HFFc6 (cell line): ENCODE measurements around the gene ZNF277. TPM values are rescaled to one million over a fixed set of nuclear protein-coding genes. Genes with fewer than 3 reads are reported as not detected.

Experiments used
- DNase-seq: peaks from one replicate; pipeline ENCODE4 v3.0.0-alpha.2; 2018
- H3K27ac Mint-ChIP-seq: 2 replicates; pipeline ENCODE4 v1.8.0; 2020; ENCODE audit warnings: mild to moderate bottlenecking, mixed read lengths
- H3K27me3 Mint-ChIP-seq: 2 replicates; pipeline ENCODE4 v1.8.0; 2021; ENCODE audit warnings: mild to moderate bottlenecking, moderate library complexity, mixed read lengths; ENCODE audit not compliant: insufficient read depth
- H3K36me3 Mint-ChIP-seq: 2 replicates; pipeline ENCODE4 v1.8.0; 2021; ENCODE audit warnings: low read depth, mixed read lengths
- H3K4me1 Mint-ChIP-seq: 2 replicates; pipeline ENCODE4 v1.8.0; 2020; ENCODE audit warnings: low read depth, mixed read lengths
- H3K4me3 Mint-ChIP-seq: 2 replicates; pipeline ENCODE4 v1.8.0; 2020; ENCODE audit warnings: mild to moderate bottlenecking, moderate library complexity, mixed read lengths
- H3K9me3 Mint-ChIP-seq: 2 replicates; pipeline ENCODE4 v1.8.0; 2020; ENCODE audit warnings: mild to moderate bottlenecking, mixed read lengths
- total RNA-seq, 6 experiments: library from RNA; stranded (reverse); fragmentation: NEBNext Ultra II Directional; extraction: Animal tissue kit (Norgen Biotek cat#: 25700); gene quantifications; 2 replicates in 1 of 6; 3 replicates in 5 of 6; pipeline ENCODE4 v1.2.3, GENCODE V29; 2021
- TF ChIP-seq, protein P1 (sequence below): fragments of 200-600 bp; sonication (generic); IDR thresholded peaks from 2 replicates; pipeline ENCODE4 v1.5.0; 2021; ENCODE audit warnings: antibody characterized with exemption, mild to moderate bottlenecking

The ZNF277 gene
- total RNA-seq, 6 experiments from 2014 or later = 9.5 to 14.6 (median 13.5) TPM

DNA sequence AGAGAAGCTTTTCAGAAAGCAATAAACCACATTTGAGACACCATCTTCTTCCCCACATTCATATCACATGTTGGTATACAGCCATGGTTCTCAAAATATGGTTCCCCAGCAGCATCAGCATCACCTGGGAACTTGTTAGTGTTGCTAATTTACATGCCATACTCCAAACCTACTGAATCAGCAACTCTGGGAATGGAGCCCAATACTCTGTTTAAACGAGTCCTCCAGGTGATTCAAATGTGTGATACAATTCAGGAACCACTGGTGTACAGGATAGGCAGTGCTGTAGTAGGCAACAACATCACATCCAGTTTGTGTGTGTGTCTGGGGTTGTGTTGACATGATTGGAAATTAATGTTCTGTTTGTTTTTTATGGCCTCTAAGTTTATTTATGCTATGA is 47.7 kb downstream of the ZNF277 start:
- DNase-seq = no peak
- H3K27me3 Mint-ChIP-seq = peaks cover 2% of the 10 kb centered on the region
- TF ChIP-seq, protein P1, sequence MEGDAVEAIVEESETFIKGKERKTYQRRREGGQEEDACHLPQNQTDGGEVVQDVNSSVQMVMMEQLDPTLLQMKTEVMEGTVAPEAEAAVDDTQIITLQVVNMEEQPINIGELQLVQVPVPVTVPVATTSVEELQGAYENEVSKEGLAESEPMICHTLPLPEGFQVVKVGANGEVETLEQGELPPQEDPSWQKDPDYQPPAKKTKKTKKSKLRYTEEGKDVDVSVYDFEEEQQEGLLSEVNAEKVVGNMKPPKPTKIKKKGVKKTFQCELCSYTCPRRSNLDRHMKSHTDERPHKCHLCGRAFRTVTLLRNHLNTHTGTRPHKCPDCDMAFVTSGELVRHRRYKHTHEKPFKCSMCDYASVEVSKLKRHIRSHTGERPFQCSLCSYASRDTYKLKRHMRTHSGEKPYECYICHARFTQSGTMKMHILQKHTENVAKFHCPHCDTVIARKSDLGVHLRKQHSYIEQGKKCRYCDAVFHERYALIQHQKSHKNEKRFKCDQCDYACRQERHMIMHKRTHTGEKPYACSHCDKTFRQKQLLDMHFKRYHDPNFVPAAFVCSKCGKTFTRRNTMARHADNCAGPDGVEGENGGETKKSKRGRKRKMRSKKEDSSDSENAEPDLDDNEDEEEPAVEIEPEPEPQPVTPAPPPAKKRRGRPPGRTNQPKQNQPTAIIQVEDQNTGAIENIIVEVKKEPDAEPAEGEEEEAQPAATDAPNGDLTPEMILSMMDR = no peak
- H3K4me1 Mint-ChIP-seq = no peaks in the 10 kb centered on the region
- H3K27ac Mint-ChIP-seq = no peak overlapping the region
- H3K9me3 Mint-ChIP-seq = no peaks in the 10 kb centered on the region
- H3K36me3 Mint-ChIP-seq = no peaks in the 10 kb centered on the region
- H3K4me3 Mint-ChIP-seq = no peak overlapping the region

DNA sequence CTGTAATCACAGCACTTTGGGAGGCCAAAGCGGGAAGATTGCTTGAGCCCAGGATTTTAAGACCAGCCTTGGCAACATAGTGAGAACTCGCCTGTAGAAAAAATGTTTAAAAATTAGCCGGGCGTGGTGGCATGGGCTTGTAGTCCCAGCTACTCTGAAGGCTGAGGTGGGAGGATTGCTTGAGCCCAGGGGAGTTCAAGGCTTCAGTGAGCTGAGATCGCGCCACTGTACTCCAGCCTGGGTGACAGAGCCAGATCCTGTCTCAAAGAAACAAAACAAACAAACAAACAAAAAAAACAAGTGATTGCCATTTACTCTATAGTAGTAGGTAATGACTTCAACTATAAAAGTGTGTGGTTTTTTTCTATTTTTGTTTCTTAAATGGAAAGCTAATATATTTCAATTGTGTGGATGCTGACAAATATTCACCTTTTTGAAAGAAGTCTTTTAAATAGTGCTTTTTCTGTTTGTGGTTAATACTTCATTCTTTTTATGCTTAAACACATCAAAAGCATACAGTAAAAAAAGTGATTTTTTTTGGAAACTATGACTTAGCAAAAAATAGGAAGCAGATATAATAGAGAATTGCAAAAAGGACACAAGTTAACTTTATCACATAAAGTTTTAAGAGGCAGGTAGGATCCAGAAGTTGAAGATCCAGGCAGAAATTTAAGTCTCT is 48.4 kb downstream of the ZNF277 start:
- H3K36me3 Mint-ChIP-seq = no peaks in the 10 kb centered on the region
- H3K9me3 Mint-ChIP-seq = no peaks in the 10 kb centered on the region
- TF ChIP-seq, protein P1 = no peak
- DNase-seq = no peak
- H3K4me3 Mint-ChIP-seq = no peak overlapping the region
- no peak overlapping the region for H3K27ac Mint-ChIP-seq
- peaks cover 2% of the 10 kb centered on the region for H3K27me3 Mint-ChIP-seq
- no peaks in the 10 kb centered on the region for H3K4me1 Mint-ChIP-seq

DNA sequence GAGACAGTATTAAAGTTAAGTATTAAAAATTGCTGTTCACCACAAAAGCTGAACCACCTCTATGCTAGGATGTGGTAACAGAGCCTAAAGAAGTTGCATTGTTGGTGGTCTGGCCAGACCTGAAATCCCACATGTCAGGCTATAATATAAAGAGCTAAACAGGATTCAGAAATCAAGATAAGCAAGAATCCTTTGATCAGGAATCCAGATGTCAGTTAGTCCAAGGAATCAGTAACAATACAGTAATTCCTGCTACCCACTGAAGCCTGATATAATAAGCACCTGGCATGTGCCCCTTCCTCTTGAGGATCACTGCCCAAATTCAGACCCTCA is 48.9 kb downstream of the ZNF277 start:
- no peak overlapping the region for H3K4me3 Mint-ChIP-seq
- H3K27ac Mint-ChIP-seq = no peak overlapping the region
- H3K9me3 Mint-ChIP-seq = no peaks in the 10 kb centered on the region
- H3K4me1 Mint-ChIP-seq = no peaks in the 10 kb centered on the region
- TF ChIP-seq, protein P1 = no peak
- peaks cover 2% of the 10 kb centered on the region for H3K27me3 Mint-ChIP-seq
- no peak for DNase-seq
- no peaks in the 10 kb centered on the region for H3K36me3 Mint-ChIP-seq

DNA sequence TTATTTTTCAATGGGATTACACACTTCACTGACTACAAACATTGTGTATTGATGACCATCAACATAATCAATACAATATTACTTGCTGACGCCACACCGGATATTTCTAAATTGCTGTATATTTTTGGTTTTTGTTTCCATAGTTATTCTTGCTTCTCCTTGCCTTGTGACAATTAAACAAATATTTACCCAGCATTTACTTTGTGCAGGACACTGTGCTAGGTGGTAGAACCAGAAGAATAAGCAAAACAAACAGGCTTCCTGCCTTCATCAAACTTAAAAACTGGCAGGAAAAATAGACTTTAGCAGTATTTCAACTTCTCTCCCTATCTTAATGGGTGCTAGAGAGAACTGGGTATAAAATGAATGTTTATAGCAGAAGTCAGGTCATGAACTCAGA is 50.6 kb downstream of the ZNF277 start:
- no peaks in the 10 kb centered on the region for H3K9me3 Mint-ChIP-seq

DNA sequence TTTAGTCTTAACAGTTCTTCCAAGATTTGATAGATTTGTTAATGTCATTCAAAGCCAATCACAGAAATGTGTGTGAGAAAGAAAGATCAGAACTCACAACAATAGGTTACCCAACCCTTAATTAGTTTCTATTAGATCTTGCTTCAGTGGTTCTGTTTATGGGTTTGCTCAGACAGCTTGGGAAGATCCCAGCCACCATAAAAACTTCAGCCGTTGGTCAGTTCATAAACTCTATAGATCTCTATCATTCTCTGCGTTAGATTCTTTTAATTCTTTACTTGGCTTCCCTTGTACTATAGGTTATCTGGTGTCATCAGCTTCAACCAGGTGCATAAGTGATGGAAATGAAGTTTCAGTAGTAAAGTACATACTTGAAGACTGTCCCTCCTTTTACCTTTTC is 54.4 kb downstream of the ZNF277 start:
- Mint-ChIP-seq H3K4me3 (no peak overlapping the region), H3K27ac (no peak overlapping the region), H3K36me3 (no peaks in the 10 kb centered on the region), H3K27me3 (no peaks in the 10 kb centered on the region), H3K9me3 (no peaks in the 10 kb centered on the region), H3K4me1 (peaks cover 6% of the 10 kb centered on the region)
- no peak for DNase-seq
- TF ChIP-seq, protein P1 = no peak

More for the DNA sequence above, 50.6 kb downstream of the ZNF277 start:
- H3K27me3 Mint-ChIP-seq = peaks cover 2% of the 10 kb centered on the region
- H3K36me3 Mint-ChIP-seq = no peaks in the 10 kb centered on the region
- DNase-seq = no peak
- H3K27ac Mint-ChIP-seq = no peak overlapping the region
- no peaks in the 10 kb centered on the region for H3K4me1 Mint-ChIP-seq
- H3K4me3 Mint-ChIP-seq = no peak overlapping the region
- TF ChIP-seq, protein P1 = no peak
